HepG2 (cell line): ENCODE data around the gene METTL22. TPM values are rescaled to one million over a fixed set of nuclear protein-coding genes. Genes with fewer than 3 reads are reported as not detected.

ENCODE experiments used
- FOXC1 ChIP-seq: sonication (generic); formaldehyde crosslinking; IDR thresholded peaks from 2 replicates; pipeline ENCODE4 v1.8.0; 2022; ENCODE audit warnings: mild to moderate bottlenecking, missing genetic modification reagents, borderline replicate concordance
- MTF2 ChIP-seq: sonication (generic); formaldehyde crosslinking; IDR thresholded peaks from 2 replicates; pipeline ENCODE4 v1.5.0; 2020; ENCODE audit warnings: missing genetic modification reagents, borderline replicate concordance
- SAFB2 ChIP-seq: sonication (generic); formaldehyde crosslinking; IDR thresholded peaks from 2 replicates; pipeline ENCODE4 v1.5.1; 2020; ENCODE audit warnings: missing genetic modification reagents, low read depth, mild to moderate bottlenecking, borderline replicate concordance
- ZFP36L2 ChIP-seq: sonication (generic); formaldehyde crosslinking; IDR thresholded peaks from 2 replicates; pipeline ENCODE4 v1.4.0; 2020; ENCODE audit warnings: missing genetic modification reagents
- ZFP90 ChIP-seq: sonication (generic); formaldehyde crosslinking; IDR thresholded peaks from 2 replicates; pipeline ENCODE4 v1.8.0; 2022; ENCODE audit warnings: missing genetic modification reagents, mild to moderate bottlenecking, inconsistent platforms, borderline replicate concordance
- ZNF510 ChIP-seq: sonication (generic); formaldehyde crosslinking; IDR thresholded peaks from 2 replicates; pipeline ENCODE4 v1.4.0; 2020; ENCODE audit warnings: low read depth, mild to moderate bottlenecking, missing genetic modification reagents
- polyA plus RNA-seq, 8 experiments: library from polyadenylated mRNA; depleted of rRNA in 3 of 8; stranded (reverse) in 7 of 8; unstranded in 1 of 8; fragments of >200 nt; fragmentation: Illumina TruSeq in 4 of 8; extraction: Trizol in 4 of 8; gene quantifications; 2 replicates each; pipeline versions ENCODE4 v1.2.1 to v1.2.3, GENCODE V29; 2011 to 2016; ENCODE audit warnings: low read depth in 4 of 8, missing spikeins in 1 of 8, mixed read lengths in 1 of 8; ENCODE audit not compliant: insufficient read depth in 1 of 8
- total RNA-seq, 5 experiments: library from RNA; depleted of rRNA; stranded (reverse); fragments of >200 nt; fragmentation: Illumina TruSeq; extraction: Trizol; gene quantifications; 2 replicates each; pipeline ENCODE4 v1.2.3, GENCODE V29; 2016; ENCODE audit warnings: low read depth in 1 of 5
- TF ChIP-seq, protein P1 (sequence below): IDR thresholded peaks from 2 replicates; pipeline ENCODE4 v1.6.1; 2018; ENCODE audit warnings: missing genetic modification reagents, mild to moderate bottlenecking, missing compliant biosample characterization
- TF ChIP-seq, protein P2 (sequence below): sonication (generic); formaldehyde crosslinking; conservative IDR thresholded peaks from 2 replicates; pipeline ENCODE4 v1.8.1; 2023; ENCODE audit warnings: missing genetic modification reagents
- TF ChIP-seq, protein P3 (sequence below): sonication (generic); formaldehyde crosslinking; IDR thresholded peaks from 2 replicates; pipeline ENCODE4 v1.5.1; 2020; ENCODE audit warnings: missing genetic modification reagents, mild to moderate bottlenecking, borderline replicate concordance

METTL22 gene
- total and polyA plus RNA-seq, 2 of the 13 experiments (the other 11 are each of a cell fraction or from before 2014, with no cell fraction given): 36.2 to 94.8 TPM

GRCh38 chr16:8572063-8572918 is 49.2 kb upstream of the METTL22 start (continued):
- TF ChIP-seq, protein P1, sequence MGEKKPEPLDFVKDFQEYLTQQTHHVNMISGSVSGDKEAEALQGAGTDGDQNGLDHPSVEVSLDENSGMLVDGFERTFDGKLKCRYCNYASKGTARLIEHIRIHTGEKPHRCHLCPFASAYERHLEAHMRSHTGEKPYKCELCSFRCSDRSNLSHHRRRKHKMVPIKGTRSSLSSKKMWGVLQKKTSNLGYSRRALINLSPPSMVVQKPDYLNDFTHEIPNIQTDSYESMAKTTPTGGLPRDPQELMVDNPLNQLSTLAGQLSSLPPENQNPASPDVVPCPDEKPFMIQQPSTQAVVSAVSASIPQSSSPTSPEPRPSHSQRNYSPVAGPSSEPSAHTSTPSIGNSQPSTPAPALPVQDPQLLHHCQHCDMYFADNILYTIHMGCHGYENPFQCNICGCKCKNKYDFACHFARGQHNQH (CRISPR knock-in tag): 0 out of 2 replicates have a peak, but pooled peaks have one; percentile 15
- TF ChIP-seq ZFP36L2 (CRISPR knock-in tag) (no peak), SAFB2 (CRISPR knock-in tag) (peak; percentile 66; the same call in 1 of the 2 replicates), FOXC1 (CRISPR knock-in tag) (peak; percentile 24; the same call in 1 of the 2 replicates), ZNF510 (CRISPR knock-in tag) (no peak), ZFP90 (CRISPR knock-in tag) (peak; percentile 36; the same call in 1 of the 2 replicates), MTF2 (CRISPR knock-in tag) (0 out of 2 replicates have a peak, but pooled peaks have one; percentile 67)
- TF ChIP-seq, protein P2, sequence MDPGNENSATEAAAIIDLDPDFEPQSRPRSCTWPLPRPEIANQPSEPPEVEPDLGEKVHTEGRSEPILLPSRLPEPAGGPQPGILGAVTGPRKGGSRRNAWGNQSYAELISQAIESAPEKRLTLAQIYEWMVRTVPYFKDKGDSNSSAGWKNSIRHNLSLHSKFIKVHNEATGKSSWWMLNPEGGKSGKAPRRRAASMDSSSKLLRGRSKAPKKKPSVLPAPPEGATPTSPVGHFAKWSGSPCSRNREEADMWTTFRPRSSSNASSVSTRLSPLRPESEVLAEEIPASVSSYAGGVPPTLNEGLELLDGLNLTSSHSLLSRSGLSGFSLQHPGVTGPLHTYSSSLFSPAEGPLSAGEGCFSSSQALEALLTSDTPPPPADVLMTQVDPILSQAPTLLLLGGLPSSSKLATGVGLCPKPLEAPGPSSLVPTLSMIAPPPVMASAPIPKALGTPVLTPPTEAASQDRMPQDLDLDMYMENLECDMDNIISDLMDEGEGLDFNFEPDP: 0 out of 2 replicates have a peak, but pooled peaks have one; percentile 67
- TF ChIP-seq, protein P3, sequence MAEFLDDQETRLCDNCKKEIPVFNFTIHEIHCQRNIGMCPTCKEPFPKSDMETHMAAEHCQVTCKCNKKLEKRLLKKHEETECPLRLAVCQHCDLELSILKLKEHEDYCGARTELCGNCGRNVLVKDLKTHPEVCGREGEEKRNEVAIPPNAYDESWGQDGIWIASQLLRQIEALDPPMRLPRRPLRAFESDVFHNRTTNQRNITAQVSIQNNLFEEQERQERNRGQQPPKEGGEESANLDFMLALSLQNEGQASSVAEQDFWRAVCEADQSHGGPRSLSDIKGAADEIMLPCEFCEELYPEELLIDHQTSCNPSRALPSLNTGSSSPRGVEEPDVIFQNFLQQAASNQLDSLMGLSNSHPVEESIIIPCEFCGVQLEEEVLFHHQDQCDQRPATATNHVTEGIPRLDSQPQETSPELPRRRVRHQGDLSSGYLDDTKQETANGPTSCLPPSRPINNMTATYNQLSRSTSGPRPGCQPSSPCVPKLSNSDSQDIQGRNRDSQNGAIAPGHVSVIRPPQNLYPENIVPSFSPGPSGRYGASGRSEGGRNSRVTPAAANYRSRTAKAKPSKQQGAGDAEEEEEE (CRISPR knock-in tag): 0 out of 2 replicates have a peak, but pooled peaks have one; percentile 79
